GM18873 (cell line): Measurements from ENCODE around the gene LILRA2.
"Not testable (repeated sequence)": the region's sequence is repeated elsewhere in the genome, so short reads cannot be mapped to it uniquely, and the experiment has no call there.

ENCODE experiments used
- ATAC-seq: cut with Tn5 transposase; IDR thresholded peaks from one replicate; pipeline ENCODE4 v1.9.1; 2021; ENCODE audit warnings: mild to moderate bottlenecking, moderate library complexity, moderate number of reproducible peaks; ENCODE audit not compliant: unreplicated experiment, low FRiP score

Gene LILRA2

GRCh38 chr19:54608205-54608604, 34.6 kb downstream of the LILRA2 start:
- no peak for ATAC-seq

- no peak for ATAC-seq
Observed at GRCh38 chr19:54608792-54609191, 35.2 kb downstream of the LILRA2 start.

GRCh38 chr19:54609356-54609791, 35.8 kb downstream of the LILRA2 start:
- no peak for ATAC-seq

- ATAC-seq: no peak
Observed at GRCh38 chr19:54612428-54612827, 38.8 kb downstream of the LILRA2 start.

GRCh38 chr19:54614726-54615125, 41.1 kb downstream of the LILRA2 start:
- no peak for ATAC-seq

GRCh38 chr19:54616057-54616456, 42.5 kb downstream of the LILRA2 start:
- ATAC-seq: no peak

- ATAC-seq: peak; percentile 75
Observed at GRCh38 chr19:54616821-54617560, 43.4 kb downstream of the LILRA2 start.

GRCh38 chr19:54620464-54620863, 46.9 kb downstream of the LILRA2 start:
- ATAC-seq: no peak

GRCh38 chr19:54622431-54622830, 48.8 kb downstream of the LILRA2 start:
- no peak for ATAC-seq

- not testable (repeated sequence) for ATAC-seq
Observed at GRCh38 chr19:54624234-54624633, 50.6 kb downstream of the LILRA2 start.

GRCh38 chr19:54624934-54625730, 51.5 kb downstream of the LILRA2 start:
- ATAC-seq: not testable (repeated sequence)

- ATAC-seq: no peak
Observed at GRCh38 chr19:54626757-54627156, 53.2 kb downstream of the LILRA2 start.

GRCh38 chr19:54627912-54628311, 54.3 kb downstream of the LILRA2 start:
- not testable (repeated sequence) for ATAC-seq

- not testable (repeated sequence) for ATAC-seq
Observed at GRCh38 chr19:54630262-54630661, 56.7 kb downstream of the LILRA2 start, which contains the start of gene LILRB1. Gene LILRB1, plus strand, starts transcription at chr19:54630484. Its CDS starts 590 bp downstream, at chr19:54631074.

- ATAC-seq: no peak
Observed at GRCh38 chr19:54630782-54631181, 57.2 kb downstream of the LILRA2 start.

- not testable (repeated sequence) for ATAC-seq
Observed at GRCh38 chr19:54631489-54632337, 58.1 kb downstream of the LILRA2 start.

- not testable (repeated sequence) for ATAC-seq
Observed at GRCh38 chr19:54632517-54632916, 58.9 kb downstream of the LILRA2 start.

- no peak for ATAC-seq
Observed at GRCh38 chr19:54633401-54633800, 59.8 kb downstream of the LILRA2 start.

- ATAC-seq: not testable (repeated sequence)
Observed at GRCh38 chr19:54636081-54636480, 62.5 kb downstream of the LILRA2 start.

GRCh38 chr19:54638683-54639082, 65.1 kb downstream of the LILRA2 start:
- no peak for ATAC-seq
